Measurements from ENCODE around the gene GRHL3.

GRCh38 chr1:24278726-24279125 lies 40.4 kb upstream of the GRHL3 start:
- TF ChIP-seq CTCF (IDR thresholded peaks at IDR 0.05; ENCODE audit: low read depth, low read length, missing input control) = no peak
- no peak for TF ChIP-seq GABPA (IDR thresholded peaks at IDR 0.05 in 1 of 2, conservative IDR thresholded peaks at IDR 0.05 in 1 of 2)
- TF ChIP-seq RXRA (IDR thresholded peaks at IDR 0.05) = no peak
- TF ChIP-seq JUND (IDR thresholded peaks at IDR 0.05) = no peak
- TF ChIP-seq REST (IDR thresholded peaks at IDR 0.05) = no peak
- no peak for TF ChIP-seq YY1 (IDR thresholded peaks at IDR 0.05)
- TF ChIP-seq TAF1 (conservative IDR thresholded peaks at IDR 0.05) = no peak
- no peak for TF ChIP-seq NR2F2 (IDR thresholded peaks at IDR 0.05)
- no peak for TF ChIP-seq RAD21 (IDR thresholded peaks at IDR 0.05)
- TF ChIP-seq HNF4G (IDR thresholded peaks at IDR 0.05) = no peak
- no peak for TF ChIP-seq ZBTB33 (IDR thresholded peaks at IDR 0.05)
- no peak for TF ChIP-seq FOXA1 (IDR thresholded peaks at IDR 0.05)
- TF ChIP-seq EGR1 (IDR thresholded peaks at IDR 0.05; ENCODE audit: low read depth in 2 of 2) = no peak
